ENCODE results near the gene E2F1.

DNA sequence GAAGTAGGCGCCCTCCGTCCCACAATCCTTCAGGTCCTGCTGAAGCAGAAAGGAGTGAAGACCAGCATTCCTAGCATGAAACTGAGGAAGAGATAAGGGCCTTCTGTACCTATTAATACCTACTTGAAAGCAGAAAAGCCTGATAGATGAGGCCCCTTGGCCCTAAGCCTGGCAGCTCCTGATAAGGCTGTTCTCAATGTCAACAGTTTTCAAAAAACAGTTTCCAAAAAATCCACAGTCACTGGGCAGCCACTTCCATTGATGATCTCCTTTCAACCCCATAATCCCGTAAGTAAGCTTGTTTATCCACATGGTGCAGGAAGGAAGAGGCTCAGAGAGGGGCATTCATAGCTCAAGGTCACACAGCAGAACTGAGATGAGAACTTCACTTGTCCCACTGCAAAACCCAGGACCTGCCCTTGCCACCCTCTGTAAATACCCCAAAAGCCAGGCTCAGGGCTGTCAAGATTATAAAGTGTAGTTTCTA is 2.8 kb upstream of the E2F1 start:
- no peak for TF ChIP-seq POLR2AphosphoS5 (IDR thresholded peaks at IDR 0.05)
- no peak for TF ChIP-seq EP300 (IDR thresholded peaks at IDR 0.05)
